GM19328 (cell line): ENCODE measurements around the gene PEAK3.

Experiments used
- ATAC-seq: cut with Tn5 transposase; IDR thresholded peaks from one replicate; pipeline ENCODE4 v1.9.1; 2021; ENCODE audit warnings: mild to moderate bottlenecking, moderate library complexity; ENCODE audit not compliant: unreplicated experiment

Gene PEAK3

DNA sequence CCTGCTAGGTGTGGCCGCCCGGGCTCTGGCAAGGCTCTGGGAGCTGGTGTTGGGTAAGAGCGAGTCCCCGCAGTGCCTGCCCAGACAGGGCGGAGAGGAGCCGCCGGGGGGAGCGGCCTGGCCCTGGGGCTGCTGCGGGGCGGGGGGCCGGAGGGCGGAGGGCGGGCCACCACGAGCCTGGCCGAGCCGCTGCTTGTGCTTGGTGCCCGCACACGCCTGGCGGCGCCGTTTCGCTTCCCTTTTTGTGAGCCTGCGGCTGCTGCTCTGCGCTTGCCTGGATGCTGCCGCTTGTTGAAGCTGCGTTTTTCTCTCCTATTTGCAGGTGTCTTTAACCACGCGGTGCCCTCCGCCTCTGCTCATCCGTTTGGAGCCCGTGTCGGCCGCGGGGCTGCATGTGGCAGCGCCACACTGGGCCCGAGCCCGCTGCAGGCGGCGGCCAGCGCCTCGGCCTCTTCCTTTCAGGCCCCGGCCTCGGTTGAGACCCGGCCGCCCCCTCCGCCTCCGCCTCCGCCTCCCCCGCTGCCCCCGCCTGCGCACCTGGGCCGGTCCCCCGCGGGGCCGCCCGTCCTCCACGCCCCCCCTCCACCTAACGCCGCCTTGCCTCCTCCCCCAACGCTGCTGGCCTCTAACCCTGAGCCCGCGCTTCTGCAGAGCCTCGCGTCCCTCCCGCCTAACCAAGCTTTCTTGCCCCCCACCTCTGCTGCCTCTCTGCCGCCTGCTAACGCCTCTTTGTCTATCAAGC, 54.4 kb downstream of the PEAK3 start:
- no peak for ATAC-seq

DNA sequence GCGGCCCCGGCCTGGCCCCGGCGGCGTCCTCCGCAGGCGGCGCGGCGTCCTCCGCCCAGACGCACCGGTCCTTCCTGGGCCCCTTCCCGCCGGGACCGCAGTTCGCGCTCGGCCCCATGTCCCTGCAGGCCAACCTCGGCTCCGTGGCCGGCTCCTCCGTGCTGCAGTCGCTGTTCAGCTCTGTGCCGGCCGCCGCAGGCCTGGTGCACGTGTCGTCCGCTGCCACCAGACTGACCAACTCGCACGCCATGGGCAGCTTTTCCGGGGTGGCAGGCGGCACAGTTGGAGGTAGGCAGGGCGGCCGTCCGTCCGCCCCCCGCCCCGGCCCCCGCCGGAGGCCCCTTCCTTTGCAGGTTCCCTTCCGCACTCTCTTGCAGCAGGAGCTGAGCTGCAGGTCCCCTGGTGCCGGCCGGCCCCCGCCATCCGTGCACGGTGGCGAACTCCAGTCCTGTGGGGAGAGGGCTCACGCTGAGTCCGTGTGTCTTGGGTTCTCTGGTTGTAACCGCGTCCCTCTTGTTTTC, 55.1 kb downstream of the PEAK3 start:
- no peak for ATAC-seq

DNA sequence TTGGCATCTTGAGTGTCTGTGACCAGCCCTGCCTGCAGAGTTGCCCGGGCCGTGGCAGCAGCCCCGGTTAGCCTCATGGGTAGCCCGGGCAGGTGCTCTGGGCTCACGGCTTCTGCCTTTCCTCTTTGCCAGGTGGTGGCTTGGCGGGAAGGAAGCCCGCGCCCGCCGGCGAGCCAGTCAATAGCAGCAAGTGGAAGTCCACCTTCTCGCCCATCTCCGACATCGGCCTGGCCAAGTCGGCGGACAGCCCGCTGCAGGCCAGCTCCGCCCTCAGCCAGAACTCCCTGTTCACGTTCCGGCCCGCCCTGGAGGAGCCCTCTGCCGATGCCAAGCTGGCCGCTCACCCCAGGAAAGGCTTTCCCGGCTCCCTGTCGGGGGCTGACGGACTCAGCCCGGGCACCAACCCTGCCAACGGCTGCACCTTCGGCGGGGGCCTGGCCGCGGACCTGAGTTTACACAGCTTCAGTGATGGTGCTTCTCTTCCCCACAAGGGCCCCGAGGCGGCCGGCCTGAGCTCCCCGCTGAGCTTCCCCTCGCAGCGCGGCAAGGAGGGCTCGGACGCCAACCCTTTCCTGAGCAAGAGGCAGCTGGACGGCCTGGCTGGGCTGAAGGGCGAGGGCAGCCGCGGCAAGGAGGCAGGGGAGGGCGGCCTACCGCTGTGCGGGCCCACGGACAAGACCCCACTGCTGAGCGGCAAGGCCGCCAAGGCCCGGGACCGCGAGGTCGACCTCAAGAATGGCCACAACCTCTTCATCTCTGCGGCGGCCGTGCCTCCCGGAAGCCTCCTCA, 55.7 kb downstream of the PEAK3 start:
- ATAC-seq: no peak

DNA sequence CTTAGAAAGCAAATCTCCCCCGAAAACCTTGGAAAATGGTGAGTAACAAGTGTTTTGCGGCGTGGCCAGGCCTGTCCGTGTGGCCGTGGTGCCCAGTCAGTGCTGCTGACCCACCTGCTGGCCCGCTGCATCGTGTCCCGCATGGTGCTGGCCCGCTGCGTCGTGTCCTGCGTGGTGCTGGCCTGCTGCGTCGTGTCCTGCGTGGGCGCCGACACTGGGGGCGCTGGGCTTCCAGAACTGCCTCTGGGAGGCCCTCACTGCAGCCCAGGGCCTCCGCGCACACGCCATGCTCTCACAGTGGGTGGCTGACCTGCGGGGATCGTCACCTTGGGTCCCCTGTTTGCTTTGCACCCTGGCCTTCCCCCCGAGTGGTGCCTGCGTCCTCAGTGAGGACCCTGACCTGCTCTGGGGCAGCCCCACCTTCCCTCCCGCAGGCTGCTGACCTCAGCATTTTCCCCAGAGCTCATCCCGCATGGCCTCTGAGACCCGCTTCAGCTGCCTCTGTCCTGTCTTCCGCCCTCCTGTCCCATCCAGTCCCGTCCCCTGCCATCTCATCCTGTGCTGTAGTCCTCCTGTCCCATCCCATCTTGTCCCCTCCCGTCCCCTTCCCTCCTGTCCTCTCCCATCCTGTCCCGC, 56.4 kb downstream of the PEAK3 start:
- no peak for ATAC-seq

DNA sequence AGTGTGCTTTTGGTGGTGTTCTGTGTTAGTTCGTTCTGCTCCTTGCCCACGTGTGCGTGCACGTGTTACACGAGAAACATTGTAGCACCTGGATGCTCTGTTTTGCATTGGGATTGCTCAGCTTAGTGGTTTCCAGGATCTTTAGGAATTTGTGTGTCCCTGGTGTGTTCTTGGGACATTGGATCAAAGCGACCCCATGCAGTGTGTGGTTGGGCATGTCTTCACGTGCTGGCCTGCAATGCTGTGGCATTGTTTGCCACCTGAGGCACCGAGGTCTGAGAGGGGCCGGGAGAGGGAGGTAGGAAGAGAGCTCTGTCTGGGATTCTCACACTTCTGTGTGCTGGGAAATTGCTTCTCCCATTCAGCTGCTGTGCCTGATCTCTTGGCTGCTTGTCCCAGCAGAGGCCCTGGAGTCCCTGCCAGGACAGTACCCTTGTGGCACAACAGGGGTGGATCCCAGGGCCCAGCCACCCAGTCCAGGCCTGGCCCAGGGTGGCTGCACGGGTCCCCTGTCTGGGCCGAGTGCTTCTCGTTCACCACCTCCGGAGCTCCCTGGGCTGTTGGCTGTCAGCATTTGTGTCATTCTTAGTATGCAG, 57.1 kb downstream of the PEAK3 start:
- ATAC-seq: no peak
